Measurements from ENCODE around the gene THSD7A. TPM values are rescaled to one million over a fixed set of nuclear protein-coding genes. Genes with fewer than 3 reads are reported as not detected.

The THSD7A gene
- total RNA-seq, 1 experiment from 2014 or later, result not detected

- Mint-ChIP-seq H3K4me1 (ENCODE audit: insufficient read depth, unreplicated experiment) (peaks cover 10% of the 10 kb centered on the region), H3K27me3 (ENCODE audit: insufficient read depth, unreplicated experiment) (no peaks in the 10 kb centered on the region), H3K27ac (ENCODE audit: low read depth, unreplicated experiment) (no peak overlapping the region), H3K4me3 (ENCODE audit: unreplicated experiment) (no peak overlapping the region), H3K36me3 (ENCODE audit: insufficient read depth, unreplicated experiment) (no peaks in the 10 kb centered on the region), H3K9me3 (ENCODE audit: unreplicated experiment) (no peaks in the 10 kb centered on the region)
- POLR2A ChIA-PET, result no interaction called here
- CTCF ChIA-PET, result interaction anchor here (1.2 to 1.8 kb wide), 2 partner anchors 8 to 11 kb away, joined by 4 to 9 read pairs; no protein-coding TSS in a partner anchor
- intact Hi-C loops (cut with micrococcal nuclease), result no loop called here
- no peak for TF ChIP-seq CTCF (IDR thresholded peaks at IDR 0.05; ENCODE audit: unreplicated experiment)
- BruUV-seq (replicated peaks), result no TSS peak
- DNase-seq (ENCODE audit: unreplicated experiment), result no peak
Measured at GRCh38 chr7:11332186-11332864, 499.7 kb downstream of the THSD7A start.

DNA sequence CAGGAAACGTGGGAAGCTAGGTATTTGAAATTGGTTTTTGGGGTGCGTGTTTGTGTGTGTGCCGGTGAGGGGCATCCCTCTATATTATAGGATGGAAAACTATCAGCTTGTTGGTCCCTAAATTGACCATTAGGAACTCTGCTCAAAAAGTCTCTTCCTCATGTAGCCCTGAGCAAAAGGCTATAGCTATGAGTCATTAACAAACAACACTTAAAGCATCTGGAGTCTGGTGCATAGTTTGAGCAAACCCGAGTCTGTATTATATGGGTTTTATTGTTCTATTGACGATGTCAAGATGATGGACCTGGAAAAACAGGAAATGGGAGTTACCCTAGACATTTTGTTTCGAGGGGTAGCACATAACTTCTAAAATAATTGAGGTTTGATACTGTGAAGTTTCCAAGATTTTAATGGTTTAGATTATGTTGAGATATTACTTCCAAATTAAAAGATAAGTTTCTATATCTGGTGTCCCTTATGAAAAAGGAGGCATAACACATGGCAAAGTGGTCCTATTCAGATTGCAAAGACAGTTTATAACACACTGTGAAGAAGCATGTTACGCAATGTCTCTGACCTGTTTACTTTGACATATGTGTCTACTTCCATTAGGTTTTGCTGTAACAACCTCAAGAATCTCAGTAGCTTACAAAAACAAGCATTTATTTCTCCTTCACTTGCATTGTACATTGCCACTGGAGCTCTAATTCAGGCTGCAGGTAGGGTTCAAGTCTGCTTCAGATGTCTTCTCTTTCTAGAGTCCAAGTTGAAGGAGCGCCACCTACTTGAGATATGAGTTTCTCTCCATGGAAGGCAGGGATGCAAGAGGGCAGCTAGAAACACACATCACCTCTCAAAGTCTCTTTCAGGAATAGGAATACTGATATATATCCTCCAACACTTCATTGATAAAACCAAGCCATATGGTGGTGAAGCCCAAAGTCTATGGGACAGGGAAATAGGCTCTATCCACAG lies 500.6 kb downstream of the THSD7A start:
- intact Hi-C loops (cut with micrococcal nuclease), result no loop called here
- peak; percentile 6 for DNase-seq (ENCODE audit: unreplicated experiment)
- Mint-ChIP-seq H3K36me3 (ENCODE audit: insufficient read depth, unreplicated experiment) (no peaks in the 10 kb centered on the region), H3K27ac (ENCODE audit: low read depth, unreplicated experiment) (no peak overlapping the region), H3K27me3 (ENCODE audit: insufficient read depth, unreplicated experiment) (no peaks in the 10 kb centered on the region), H3K4me1 (ENCODE audit: insufficient read depth, unreplicated experiment) (peaks cover 10% of the 10 kb centered on the region), H3K4me3 (ENCODE audit: unreplicated experiment) (no peak overlapping the region), H3K9me3 (ENCODE audit: unreplicated experiment) (no peaks in the 10 kb centered on the region)
- ChIA-PET POLR2A (no interaction called here), CTCF (interaction anchor here (0.6 to 1.8 kb wide), 4 partner anchors 9 to 56 kb away, joined by 3 to 9 read pairs (median 4); no protein-coding TSS in a partner anchor)
- no peak for TF ChIP-seq CTCF (IDR thresholded peaks at IDR 0.05; ENCODE audit: unreplicated experiment)
- BruUV-seq (replicated peaks), result no TSS peak

- DNase-seq (ENCODE audit: unreplicated experiment), result no peak
- POLR2A ChIA-PET, result no interaction called here
- no peak for TF ChIP-seq CTCF (IDR thresholded peaks at IDR 0.05; ENCODE audit: unreplicated experiment)
- intact Hi-C loops (cut with micrococcal nuclease), result no loop called here
- Mint-ChIP-seq H3K4me3 (ENCODE audit: unreplicated experiment) (no peak overlapping the region), H3K4me1 (ENCODE audit: insufficient read depth, unreplicated experiment) (peaks cover 10% of the 10 kb centered on the region), H3K27me3 (ENCODE audit: insufficient read depth, unreplicated experiment) (no peaks in the 10 kb centered on the region), H3K27ac (ENCODE audit: low read depth, unreplicated experiment) (no peak overlapping the region), H3K9me3 (ENCODE audit: unreplicated experiment) (no peaks in the 10 kb centered on the region), H3K36me3 (ENCODE audit: insufficient read depth, unreplicated experiment) (no peaks in the 10 kb centered on the region)
- CTCF ChIA-PET, result interaction anchor here (1.4 to 1.8 kb wide), 3 partner anchors 10 to 15 kb away, joined by 4 to 9 read pairs (median 5); no protein-coding TSS in a partner anchor
- BruUV-seq (replicated peaks), result no TSS peak
Measured at GRCh38 chr7:11330717-11331116, 501.3 kb downstream of the THSD7A start.

DNA sequence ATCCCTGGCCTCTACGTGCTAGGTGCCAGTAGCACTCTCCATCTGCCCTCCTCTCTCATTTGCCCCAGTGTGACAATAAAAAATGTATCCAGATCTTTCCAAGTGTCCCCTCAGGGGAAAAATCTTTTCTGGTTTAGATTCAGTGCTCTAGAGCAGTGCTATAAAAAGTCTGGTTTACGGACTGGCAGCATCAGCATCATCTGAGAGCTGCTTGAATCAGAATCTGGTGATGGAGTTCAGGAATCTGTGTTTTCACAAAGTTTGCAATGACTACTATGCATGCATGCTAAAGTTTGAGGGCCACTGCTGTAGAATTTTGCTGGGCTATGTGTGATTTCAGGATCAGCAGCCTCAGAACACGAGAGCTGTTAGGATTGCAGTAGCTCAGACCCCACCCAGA lies 501.8 kb downstream of the THSD7A start:
- ChIA-PET POLR2A (no interaction called here), CTCF (interaction anchor here (1.2 to 1.8 kb wide), 3 partner anchors 10 to 16 kb away, joined by 4 to 5 read pairs (median 4); no protein-coding TSS in a partner anchor)
- BruUV-seq (replicated peaks), result no TSS peak
- Mint-ChIP-seq H3K4me3 (ENCODE audit: unreplicated experiment) (no peak overlapping the region), H3K36me3 (ENCODE audit: insufficient read depth, unreplicated experiment) (no peaks in the 10 kb centered on the region), H3K9me3 (ENCODE audit: unreplicated experiment) (no peaks in the 10 kb centered on the region), H3K27me3 (ENCODE audit: insufficient read depth, unreplicated experiment) (no peaks in the 10 kb centered on the region), H3K27ac (ENCODE audit: low read depth, unreplicated experiment) (no peak overlapping the region), H3K4me1 (ENCODE audit: insufficient read depth, unreplicated experiment) (peaks cover 10% of the 10 kb centered on the region)
- intact Hi-C loops (cut with micrococcal nuclease), result no loop called here
- no peak for DNase-seq (ENCODE audit: unreplicated experiment)
- TF ChIP-seq CTCF (IDR thresholded peaks at IDR 0.05; ENCODE audit: unreplicated experiment), result no peak

Measured in MCF 10A (cell line).